ENCODE data around the gene GBX1. TPM values are rescaled to one million over a fixed set of nuclear protein-coding genes. Genes with fewer than 3 reads are reported as not detected.

The GBX1 gene
- total RNA-seq, 3 donors from 2014 or later (not counting 1 experiment from before 2014, with no cell fraction given) = not detected

DNA sequence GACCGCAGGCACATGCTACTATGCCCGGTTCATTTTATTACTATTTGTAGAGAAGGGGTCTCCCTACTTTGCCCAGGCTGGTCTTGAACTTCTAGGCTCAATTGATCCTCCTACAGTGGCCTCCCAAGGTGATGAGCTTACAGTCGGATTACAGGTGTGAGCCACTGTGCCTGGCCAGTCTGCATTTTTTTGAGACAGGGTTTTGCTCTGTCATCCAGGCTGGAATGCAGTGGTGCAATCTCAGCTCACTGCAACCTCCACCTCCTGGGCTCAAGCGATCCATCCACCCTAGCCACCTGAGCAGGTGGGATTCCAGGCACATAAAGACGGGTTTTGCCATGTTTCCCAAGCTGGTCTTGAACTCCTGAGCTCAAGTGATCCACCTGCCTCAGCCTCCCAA, 45.1 kb upstream of the GBX1 start:
- H3K9me3 Mint-ChIP-seq = no peaks in the 10 kb centered on the region

DNA sequence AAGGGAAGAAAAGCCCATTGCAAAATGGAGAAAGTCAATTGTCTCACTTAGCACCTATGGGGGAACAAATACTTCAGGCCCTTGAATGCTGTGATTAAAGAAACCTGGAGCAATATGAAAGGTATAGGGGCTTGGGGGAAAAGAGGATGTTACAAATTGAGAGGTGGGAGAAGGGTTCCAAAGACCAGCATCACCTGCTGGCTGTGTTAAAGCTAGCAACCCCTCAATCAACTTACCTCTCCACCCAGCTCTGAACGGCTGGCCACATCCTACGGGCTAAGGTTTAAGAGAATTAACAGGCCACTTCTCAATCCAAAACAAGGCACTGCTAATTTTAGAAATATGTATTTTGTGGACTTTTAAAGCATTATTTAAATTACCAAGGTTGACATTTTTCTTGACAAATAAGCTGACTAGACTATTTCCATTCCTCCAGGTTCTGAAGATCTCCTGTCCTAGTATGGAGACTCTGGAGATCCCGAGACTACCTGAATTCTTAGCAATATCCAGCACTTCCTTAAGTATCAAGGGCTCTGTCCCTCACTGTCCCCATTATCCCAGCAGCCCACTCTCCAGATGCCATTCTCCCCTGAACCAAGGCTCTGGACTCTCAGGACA, 43.8 kb upstream of the GBX1 start:
- H3K27ac Mint-ChIP-seq = no peak overlapping the region
- H3K27ac ChIP-seq (ENCODE audit: low read length) = no peak overlapping the region
- ATAC-seq = no peak
- no peaks in the 10 kb centered on the region for H3K36me3 Mint-ChIP-seq
- WGBS (ENCODE audit: insufficient coverage) = 100% methylated on average over 1 of the region's 3 CpGs
- DNase-seq = no peak
- H3K4me1 Mint-ChIP-seq = peaks cover 17 to 18% of the 10 kb centered on the region in 2 donors
- H3K4me1 ChIP-seq (ENCODE audit: control insufficient read depth, insufficient read depth, low read length) = peaks cover 19% of the 10 kb centered on the region
- intact Hi-C loops (cut with micrococcal nuclease) = no loop called here
- H3K9me3 ChIP-seq (ENCODE audit: control insufficient read depth, insufficient read depth, low read length) = no peaks in the 10 kb centered on the region
- H3K36me3 ChIP-seq (ENCODE audit: control insufficient read depth, insufficient read depth, low read length) = peaks cover 31% of the 10 kb centered on the region
- no peaks in the 10 kb centered on the region for H3K27me3 ChIP-seq (ENCODE audit: control insufficient read depth, insufficient read depth, low read length)
- no peak overlapping the region for H3K4me3 ChIP-seq (ENCODE audit: low read length)
- H3K9me3 Mint-ChIP-seq = no peaks in the 10 kb centered on the region
- no peak overlapping the region for H3K4me3 Mint-ChIP-seq
- H3K27me3 Mint-ChIP-seq (ENCODE audit: low read depth in 2 of 2) = no peaks in the 10 kb centered on the region
- TF ChIP-seq, protein P1, sequence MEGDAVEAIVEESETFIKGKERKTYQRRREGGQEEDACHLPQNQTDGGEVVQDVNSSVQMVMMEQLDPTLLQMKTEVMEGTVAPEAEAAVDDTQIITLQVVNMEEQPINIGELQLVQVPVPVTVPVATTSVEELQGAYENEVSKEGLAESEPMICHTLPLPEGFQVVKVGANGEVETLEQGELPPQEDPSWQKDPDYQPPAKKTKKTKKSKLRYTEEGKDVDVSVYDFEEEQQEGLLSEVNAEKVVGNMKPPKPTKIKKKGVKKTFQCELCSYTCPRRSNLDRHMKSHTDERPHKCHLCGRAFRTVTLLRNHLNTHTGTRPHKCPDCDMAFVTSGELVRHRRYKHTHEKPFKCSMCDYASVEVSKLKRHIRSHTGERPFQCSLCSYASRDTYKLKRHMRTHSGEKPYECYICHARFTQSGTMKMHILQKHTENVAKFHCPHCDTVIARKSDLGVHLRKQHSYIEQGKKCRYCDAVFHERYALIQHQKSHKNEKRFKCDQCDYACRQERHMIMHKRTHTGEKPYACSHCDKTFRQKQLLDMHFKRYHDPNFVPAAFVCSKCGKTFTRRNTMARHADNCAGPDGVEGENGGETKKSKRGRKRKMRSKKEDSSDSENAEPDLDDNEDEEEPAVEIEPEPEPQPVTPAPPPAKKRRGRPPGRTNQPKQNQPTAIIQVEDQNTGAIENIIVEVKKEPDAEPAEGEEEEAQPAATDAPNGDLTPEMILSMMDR (IDR thresholded peaks at IDR 0.05) = no peak

More for the DNA sequence above, 45.1 kb upstream of the GBX1 start:
- TF ChIP-seq, protein P1 (IDR thresholded peaks at IDR 0.05) = no peak
- Mint-ChIP-seq H3K27ac (no peak overlapping the region), H3K4me1 (peaks cover 4% of the 10 kb centered on the region in 2 donors), H3K27me3 (ENCODE audit: low read depth in 2 of 2) (no peaks in the 10 kb centered on the region), H3K4me3 (no peak overlapping the region), H3K36me3 (no peaks in the 10 kb centered on the region)
- peaks cover 42% of the 10 kb centered on the region for H3K36me3 ChIP-seq (ENCODE audit: control insufficient read depth, insufficient read depth, low read length)
- H3K27ac ChIP-seq (ENCODE audit: low read length) = no peak overlapping the region
- WGBS (ENCODE audit: insufficient coverage) = 92% methylated on average over 5 of the region's 5 CpGs
- H3K9me3 ChIP-seq (ENCODE audit: control insufficient read depth, insufficient read depth, low read length) = no peaks in the 10 kb centered on the region
- ATAC-seq (no peak), DNase-seq (no peak)
- H3K27me3 ChIP-seq (ENCODE audit: control insufficient read depth, insufficient read depth, low read length) = no peaks in the 10 kb centered on the region
- intact Hi-C loops (cut with micrococcal nuclease) = no loop called here
- no peak overlapping the region for H3K4me3 ChIP-seq (ENCODE audit: low read length)
- H3K4me1 ChIP-seq (ENCODE audit: control insufficient read depth, insufficient read depth, low read length) = peaks cover 6% of the 10 kb centered on the region

- ATAC-seq = no peak
- Histone ChIP-seq H3K27me3 (ENCODE audit: control insufficient read depth, insufficient read depth, low read length) (no peaks in the 10 kb centered on the region), H3K9me3 (ENCODE audit: control insufficient read depth, insufficient read depth, low read length) (no peaks in the 10 kb centered on the region), H3K4me1 (ENCODE audit: control insufficient read depth, insufficient read depth, low read length) (peaks cover 24% of the 10 kb centered on the region), H3K36me3 (ENCODE audit: control insufficient read depth, insufficient read depth, low read length) (peaks cover 21% of the 10 kb centered on the region), H3K4me3 (ENCODE audit: low read length) (no peak within 1 kb of the TSS), H3K27ac (ENCODE audit: low read length) (no peak within 1 kb of the TSS)
- DNase-seq = no peak
- H3K9me3 Mint-ChIP-seq = no peaks in the 10 kb centered on the region
- TF ChIP-seq, protein P1 (IDR thresholded peaks at IDR 0.05) = no peak
- intact Hi-C loops (cut with micrococcal nuclease) = no loop called here
- no peak within 1 kb of the TSS for H3K4me3 Mint-ChIP-seq
- H3K27ac Mint-ChIP-seq = no peak within 1 kb of the TSS
- H3K4me1 Mint-ChIP-seq = peaks cover 22% of the 10 kb centered on the region in 2 donors
- 95% methylated on average over 16 of the region's 17 CpGs for WGBS (ENCODE audit: insufficient coverage)
- peaks cover 0 to 2% of the 10 kb centered on the region in 2 donors for H3K27me3 Mint-ChIP-seq (ENCODE audit: low read depth in 2 of 2)
- H3K36me3 Mint-ChIP-seq = no peaks in the 10 kb centered on the region
Measured at GRCh38 chr7:151210087-151210854, 42.8 kb upstream of the GBX1 start, which contains the start of gene H2BK1. Gene H2BK1 (minus strand): TSS chr7:151210488. CDS start chr7:151210318, 170 bp downstream.
